Gastroesophageal sphincter (tissue), 2 donors: ENCODE measurements around the gene GNL2.

Experiments
- POLR2A ChIP-seq, 2 donors: fragments of 450-650 bp; IDR thresholded peaks; one replicate each; pipeline ENCODE4 v1.6.1; 2017; ENCODE audit warnings: antibody characterized with exemption in 2 of 2, mild to moderate bottlenecking in 2 of 2, moderate library complexity in 1 of 2
- POLR2AphosphoS5 ChIP-seq: sonication (generic); formaldehyde crosslinking; IDR thresholded peaks from one replicate; pipeline ENCODE4 v1.6.1; 2017; ENCODE audit warnings: antibody characterized with exemption

DNA sequence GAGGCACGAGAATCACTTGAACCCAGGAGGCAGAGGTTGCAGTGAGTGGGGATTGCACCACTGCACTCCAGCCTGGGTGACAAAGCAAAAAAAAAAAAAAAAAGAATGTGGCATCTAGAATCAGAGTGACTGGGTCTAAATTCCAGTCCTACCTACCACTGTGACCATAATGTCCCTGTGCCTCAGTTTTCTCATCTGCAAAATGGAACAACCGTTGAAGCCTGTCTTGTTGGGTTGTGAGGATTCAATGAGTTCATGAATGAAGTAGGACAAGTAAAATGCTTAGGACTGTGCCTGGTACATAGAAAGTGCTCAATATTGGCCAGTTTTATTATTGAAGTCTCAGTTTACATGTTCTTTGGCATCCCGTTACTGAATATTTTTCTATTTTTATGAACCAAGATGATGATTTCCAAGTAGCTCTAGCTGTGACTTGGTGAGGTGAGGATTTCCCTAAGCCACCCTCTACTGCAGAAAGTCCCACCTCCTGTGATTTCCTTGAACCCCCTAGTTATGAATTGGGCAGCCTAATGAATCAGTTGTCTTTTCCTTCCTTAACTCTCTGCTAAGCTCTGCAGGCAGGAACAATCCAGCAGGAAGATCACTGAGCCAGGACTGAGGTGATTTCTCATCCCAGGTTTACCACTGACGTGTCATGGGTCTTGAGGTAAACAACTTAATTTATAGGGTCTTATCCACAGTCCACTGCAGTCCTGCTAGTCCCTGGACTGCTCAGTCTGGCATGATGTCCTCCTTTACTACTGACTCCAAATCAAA is 62.2 kb downstream of the GNL2 start:
- TF ChIP-seq POLR2AphosphoS5 (no peak), POLR2A (IDR thresholded peaks at IDR 0.05) (no peak)
